K562 (cell line): Measurements from ENCODE around the gene B4GALT1. TPM values are rescaled to one million over a fixed set of nuclear protein-coding genes. Genes with fewer than 3 reads are reported as not detected.

Experiments used
- ATAC-seq: fragments of 200-7000 bp; cut with Tn5 transposase; 3 replicates; pipeline ENCODE4 v1.9.1; 2020; ENCODE audit warnings: moderate library complexity
- Bru-seq: library from RNA; stranded (reverse); fragments of 400-500 nt; gene quantifications from one replicate; lab custom pipeline; 2021; lab: Mats Ljungman, UMichigan
- BruChase-seq, 2 experiments: library from RNA; stranded (reverse); fragments of 400-500 nt; gene quantifications; one replicate each; lab custom pipeline; 2021; lab: Mats Ljungman, UMichigan
- BruUV-seq: library from RNA; stranded (reverse); fragments of 400-500 nt; replicated peaks from 2 replicates; lab custom pipeline; 2021; lab: Mats Ljungman, UMichigan
- CTCF ChIA-PET: fragments of 300-600 bp; formaldehyde crosslinking; extraction: SDS; loops from one replicate; lab custom pipeline; 2021; ENCODE audit warnings: low intra/inter-chr PET ratio; lab: Yijun Ruan, JAX
- POLR2A ChIA-PET: fragments of 300-600, 350-650 bp; sonication (Branson Sonifier 250); formaldehyde crosslinking; extraction: SDS; loops from one replicate; lab custom pipeline; 2021; ENCODE audit warnings: antibody characterized with exemption, inconsistent platforms; lab: Yijun Ruan, JAX
- DNase-seq, 4 experiments: peaks; one replicate each; pipeline versions ENCODE4 v3.0.0 to v3.0.0-alpha.2; 2011 to 2018; ENCODE audit warnings: low spot score in 3 of 4, mixed read lengths in 3 of 4; ENCODE audit errors: extremely low read depth in 1 of 4
- FAIRE-seq: peaks from 2 replicates; lab custom pipeline; 2011; peaks lifted over from hg19 to GRCh38; lab: Jason Lieb, UNC
- H2AFZ ChIP-seq: 2 replicates; pipeline ENCODE4 v1.6.0; 2011; ENCODE audit warnings: low read depth, low read length, control low read depth, inconsistent platforms
- H3K27ac ChIP-seq: fragments of 200-600 bp; 3 replicates; pipeline ENCODE4 v1.8.0; 2011; ENCODE audit warnings: low read depth, mild to moderate bottlenecking, control low read depth, inconsistent platforms, low read length, moderate library complexity, mixed read lengths; ENCODE audit errors: extremely low read depth
- H3K27me3 ChIP-seq, 2 experiments: fragments of 300-600 bp in 1 of 2; 2 replicates in 1 of 2; 3 replicates in 1 of 2; pipeline versions ENCODE4 v1.6.0 to v1.8.0; 2011; ENCODE audit warnings: inconsistent platforms in 2 of 2, low read length in 2 of 2, mild to moderate bottlenecking in 1 of 2, mixed read lengths in 1 of 2, moderate library complexity in 1 of 2; ENCODE audit not compliant: control insufficient read depth in 2 of 2, insufficient read depth in 2 of 2
- H3K36me3 ChIP-seq: fragments of 300-600 bp; 3 replicates; pipeline ENCODE4 v1.8.0; 2011; ENCODE audit warnings: mild to moderate bottlenecking, low read length, inconsistent platforms; ENCODE audit not compliant: control insufficient read depth, insufficient read depth
- H3K4me1 ChIP-seq, 2 experiments: fragments of 200-600 bp in 1 of 2; replicated peaks in 1 of 2; 2 replicates in 1 of 2; 3 replicates in 1 of 2; pipeline versions ENCODE4 v1.5.1 to v1.8.0; 2011; ENCODE audit warnings: inconsistent platforms in 2 of 2, low read length in 2 of 2, mild to moderate bottlenecking in 1 of 2, mixed read lengths in 1 of 2, moderate library complexity in 1 of 2; ENCODE audit not compliant: control insufficient read depth in 2 of 2, insufficient read depth in 2 of 2
- H3K4me2 ChIP-seq: 2 replicates; pipeline ENCODE4 v1.6.1; 2011; ENCODE audit warnings: low read length, control low read depth, inconsistent platforms, mixed read lengths; ENCODE audit not compliant: insufficient read depth
- H3K4me3 ChIP-seq: fragments of 200-600 bp; sonication (generic), shearing (Covaris generic); 2 replicates; pipeline ENCODE4 v1.5.1; 2016; ENCODE audit warnings: control low read depth, inconsistent platforms
- H3K79me2 ChIP-seq: fragments of 200-600 bp; 3 replicates; pipeline ENCODE4 v1.8.0; 2011; ENCODE audit warnings: low read length, inconsistent platforms; ENCODE audit not compliant: control insufficient read depth, insufficient read depth
- H3K9ac ChIP-seq, 2 experiments: 2 replicates each; pipeline versions ENCODE4 v1.6.0 to v1.6.1; 2011; ENCODE audit warnings: low read depth in 2 of 2, low read length in 2 of 2, control low read depth in 1 of 2, inconsistent platforms in 1 of 2, mild to moderate bottlenecking in 1 of 2, mixed read lengths in 1 of 2; ENCODE audit not compliant: insufficient read depth in 1 of 2
- H3K9me1 ChIP-seq: one replicate; pipeline ENCODE4 v1.6.0; 2011; ENCODE audit warnings: inconsistent platforms, mild to moderate bottlenecking, low read length, moderate library complexity; ENCODE audit not compliant: control insufficient read depth, insufficient read depth
- H3K9me3 ChIP-seq: replicated peaks from 2 replicates; pipeline ENCODE4 v1.5.1; 2011; ENCODE audit warnings: low read depth, low read length, inconsistent platforms; ENCODE audit not compliant: control insufficient read depth, insufficient read depth
- H4K20me1 ChIP-seq: replicated peaks from 2 replicates; pipeline ENCODE4 v1.6.1; 2011; ENCODE audit warnings: low read length, inconsistent platforms, mixed read lengths; ENCODE audit not compliant: control insufficient read depth, insufficient read depth
- BRF1 ChIP-seq: IDR thresholded peaks from 3 replicates; pipeline ENCODE4 v1.6.1; 2011; ENCODE audit warnings: borderline replicate concordance, mild to moderate bottlenecking; ENCODE audit not compliant: insufficient read length; ENCODE audit errors: extremely low read depth
- FIP1L1 ChIP-seq: fragments of 200-400 bp; formaldehyde crosslinking; IDR thresholded peaks from 2 replicates; pipeline ENCODE4 v1.6.1; 2018; ENCODE audit warnings: mild to moderate bottlenecking, low read depth, low read length; ENCODE audit not compliant: poor library complexity, severe bottlenecking
- FOS ChIP-seq: IDR thresholded peaks from 3 replicates; pipeline ENCODE4 v1.6.1; 2011; ENCODE audit not compliant: insufficient read length; ENCODE audit errors: extremely low read depth
- PHF8 ChIP-seq: fragments of 200-600 bp; sonication (generic); IDR thresholded peaks from 2 replicates; pipeline ENCODE4 v1.6.1; 2012; ENCODE audit warnings: mixed run types, mild to moderate bottlenecking, inconsistent platforms, low read length, moderate library complexity, borderline replicate concordance
- PHTF2 ChIP-seq: fragments of 250-450 bp; sonication (Bioruptor Pico); IDR thresholded peaks from 2 replicates; pipeline ENCODE4 v1.5.0; 2021; ENCODE audit warnings: mild to moderate bottlenecking
- SIN3A ChIP-seq, 2 experiments: fragments of 150-350 bp in 1 of 2; IDR thresholded peaks; 2 replicates each; pipeline ENCODE4 v1.6.1; 2011 to 2016; ENCODE audit warnings: borderline replicate concordance in 2 of 2, low read depth in 2 of 2, low read length in 2 of 2, mild to moderate bottlenecking in 2 of 2, moderate library complexity in 2 of 2; ENCODE audit not compliant: control insufficient read depth in 1 of 2
- ZNF175 ChIP-seq: fragments of 200-800 bp; sonication (Bioruptor generic); IDR thresholded peaks from 2 replicates; pipeline ENCODE4 v1.6.1; 2016; ENCODE audit warnings: low read depth, mild to moderate bottlenecking, missing genetic modification characterization, missing compliant biosample characterization
- ZNF766 ChIP-seq: fragments of 200-800 bp; sonication (Bioruptor generic); conservative IDR thresholded peaks from 2 replicates; pipeline ENCODE4 v1.6.1; 2016; ENCODE audit warnings: missing genetic modification characterization, missing compliant biosample characterization
- WGBS: fragments of 100-300 bp; shearing (Covaris generic); methylation state at CpG from one replicate; pipeline ENCODE4 v1.1.6; 2016; ENCODE audit warnings: low coverage, mixed read lengths; ENCODE audit not compliant: insufficient coverage; ENCODE audit errors: missing lambda C conversion rate; 5-methylcytosine and 5-hydroxymethylcytosine counted together
- in situ Hi-C: fragments of 300-500 bp; cut with MboI; formaldehyde crosslinking; loops from 4 replicates; pipeline ENCODE4 v1.15.0; 2018; ENCODE audit warnings: inconsistent platforms, mixed read lengths
- intact Hi-C: fragments of 100-400 bp; cut with micrococcal nuclease; formaldehyde crosslinking; loops from 2 replicates; pipeline ENCODE4 v1.14.2; 2022
- long read RNA-seq, 3 experiments: library from polyadenylated mRNA in 2 of 3; library from RNA in 1 of 3; unstranded in 2 of 3; stranded (forward) in 1 of 3; transcript quantifications; one replicate each; pipeline ENCODE4 v2.0.0, GENCODE V29; 2019 to 2022
- polyA minus RNA-seq, 3 experiments: library from RNA; depleted of rRNA, polyadenylated mRNA; stranded (reverse); fragments of >200 nt; gene quantifications; 2 replicates each; pipeline ENCODE4 v1.2.3, GENCODE V29; 2011
- polyA plus RNA-seq, 8 experiments: library from polyadenylated mRNA; depleted of rRNA in 4 of 8; stranded (reverse) in 5 of 8; unstranded in 3 of 8; fragments of >200 nt; fragmentation: Nextera tagmentation in 2 of 8; fragmentation: Illumina TruSeq in 1 of 8; extraction: Ambion mirVana in 2 of 8; extraction: Trizol in 1 of 8; gene quantifications; 2 replicates each; pipeline versions ENCODE4 v1.2.1 to v1.2.3, GENCODE V29; 2011 to 2014; ENCODE audit warnings: inconsistent platforms in 1 of 8, missing spikeins in 1 of 8
- total RNA-seq, 7 experiments: library from RNA; depleted of rRNA in 6 of 7; stranded (reverse); fragments of >200 nt in 6 of 7; fragmentation: Illumina TruSeq in 2 of 7; extraction: Trizol in 2 of 7; gene quantifications; 2 replicates each; pipeline versions ENCODE4 v1.2.1 to v1.2.3, GENCODE V29; 2011 to 2021; ENCODE audit warnings: low replicate concordance in 1 of 7
- TF ChIP-seq, protein P1 (sequence below): fragments of 450-650 bp; IDR thresholded peaks from 2 replicates; pipeline ENCODE4 v1.6.1; 2017; ENCODE audit warnings: antibody characterized with exemption, mild to moderate bottlenecking

Gene B4GALT1
- total RNA-seq (2011; cell fraction: chromatin; rRNA removed; ENCODE audit: low replicate concordance): 14.7 and 14.9 TPM in 2 replicates
- total RNA-seq (2011; cell fraction: nucleolus; rRNA removed): 17.9 and 22.7 TPM in 2 replicates
- 32.8 and 52.0 TPM in 2 replicates for total RNA-seq (2011; cell fraction: nucleoplasm; rRNA removed)
- total RNA-seq (2014; rRNA removed): 7.1 and 8.7 TPM in 2 replicates
- total RNA-seq (2014; rRNA removed; fragmentation: Illumina TruSeq; extraction: Trizol): 4.4 and 4.8 TPM in 2 replicates
- total RNA-seq (2015; rRNA removed; fragmentation: Illumina TruSeq; extraction: Trizol): 3.7 and 4.1 TPM in 2 replicates
- total RNA-seq (2021): 22.0 and 26.8 TPM in 2 replicates
- polyA plus RNA-seq (2011; rRNA removed): 9.6 and 10.1 TPM in 2 replicates
- polyA plus RNA-seq (2011; cell fraction: cytosol; rRNA removed): 13.7 and 14.3 TPM in 2 replicates
- 5.3 and 6.6 TPM in 2 replicates for polyA plus RNA-seq (2011; cell fraction: nucleus; rRNA removed)
- 16.9 and 32.7 TPM in 2 replicates for polyA plus RNA-seq (2012)
- 21.4 and 23.8 TPM in 2 replicates for polyA plus RNA-seq (2014; fragmentation: Illumina TruSeq; extraction: Trizol)
- 1 to 10 TPM; 5.2 to 6.0 TPM for polyA plus RNA-seq (2014; fragmentation: Nextera tagmentation; extraction: Ambion mirVana)
- 10.7 and 13.2 TPM in 2 replicates for polyA plus RNA-seq (2014; rRNA removed)
- 16.0 and 18.9 TPM in 2 replicates for polyA minus RNA-seq (2011; rRNA and poly(A)+ RNA removed)
- 15.1 and 15.4 TPM in 2 replicates for polyA minus RNA-seq (2011; cell fraction: cytosol; rRNA and poly(A)+ RNA removed)
- 3.9 and 4.0 TPM in 2 replicates for polyA minus RNA-seq (2011; cell fraction: nucleus; rRNA and poly(A)+ RNA removed)
- percentile 74 among the genes with signal in this experiment for Bru-seq, nascent RNA
- percentile 78 among the genes with signal in this experiment for BruChase-seq, experiment 1, labeled RNA remaining after a 2-hour chase
- percentile 75 among the genes with signal in this experiment for BruChase-seq, experiment 2, labeled RNA remaining after a 6-hour chase
- long read RNA-seq, experiment 1, full-length matches to known transcripts: 3 of 26 reads
- long read RNA-seq, experiment 1, partial matches to known transcripts: 0 of 26 reads
- long read RNA-seq, experiment 1, other reads (novel, unspliced or antisense): 23 of 26 reads
- long read RNA-seq, experiment 2, partial matches to known transcripts: 21 of 21 reads
- long read RNA-seq, experiment 2, other reads (novel, unspliced or antisense): 0 of 21 reads
- long read RNA-seq, experiment 3, partial matches to known transcripts: 0 of 11 reads
- long read RNA-seq, experiment 3, other reads (novel, unspliced or antisense): 11 of 11 reads

- DNase-seq (peak; percentile 89 to 92 (median 90)), ATAC-seq (peak; percentile 87), FAIRE-seq (peak; percentile 54)
- Histone ChIP-seq H2AFZ (peak within 1 kb of the TSS; percentile 87), H3K9me1 (no peaks in the 10 kb centered on the region), H3K27ac (peak within 1 kb of the TSS; percentile 93), H3K27me3 (no peaks in the 10 kb centered on the region), H3K4me1 (peaks cover 40 to 60% of the 10 kb centered on the region in 2 experiments), H3K79me2 (peaks cover 46% of the 10 kb centered on the region), H3K9me3 (no peaks in the 10 kb centered on the region), H3K36me3 (no peaks in the 10 kb centered on the region; the same call in 2 of the 3 replicates), H4K20me1 (peaks cover 10% of the 10 kb centered on the region; the same call in 1 of the 2 replicates), H3K4me2 (peak within 1 kb of the TSS; percentile 93), H3K4me3 (peak within 1 kb of the TSS; percentile 79), H3K9ac (peak within 1 kb of the TSS; percentile 95 to 97)
- in situ Hi-C loops: no loop called here
- 2% methylated on average over 18 of the region's 101 CpGs for WGBS
- BruUV-seq: TSS peak; percentile 92
- intact Hi-C loops: no loop called here
- CTCF ChIA-PET: no interaction called here
- POLR2A ChIA-PET: interaction anchor here (0.5 to 1.0 kb wide), 8 partner anchors 10 to 541 kb away, joined by 3 to 4 read pairs (median 3); partner anchors contain the start of genes BAG1, CHMP5, DNAJA1 and SPINK4
- TF ChIP-seq FIP1L1 (peak; percentile 42), BRF1 (no peak), SIN3A (IDR thresholded peaks at IDR 0.05; ENCODE audit: borderline replicate concordance in 2 of 2, control insufficient read depth in 1 of 2, low read depth in 2 of 2, low read length in 2 of 2) (peak in 1 of 2 experiments; percentile 34; a peak in 1 of 4 replicates), PHF8 (peak; percentile 62; the same call in 1 of the 2 replicates), ZNF175 (CRISPR knock-in tag) (no peak), ZNF766 (peak; percentile 51; the same call in 1 of the 2 replicates), PHTF2 (CRISPR knock-in tag) (no peak), FOS (no peak)
- TF ChIP-seq, protein P1, sequence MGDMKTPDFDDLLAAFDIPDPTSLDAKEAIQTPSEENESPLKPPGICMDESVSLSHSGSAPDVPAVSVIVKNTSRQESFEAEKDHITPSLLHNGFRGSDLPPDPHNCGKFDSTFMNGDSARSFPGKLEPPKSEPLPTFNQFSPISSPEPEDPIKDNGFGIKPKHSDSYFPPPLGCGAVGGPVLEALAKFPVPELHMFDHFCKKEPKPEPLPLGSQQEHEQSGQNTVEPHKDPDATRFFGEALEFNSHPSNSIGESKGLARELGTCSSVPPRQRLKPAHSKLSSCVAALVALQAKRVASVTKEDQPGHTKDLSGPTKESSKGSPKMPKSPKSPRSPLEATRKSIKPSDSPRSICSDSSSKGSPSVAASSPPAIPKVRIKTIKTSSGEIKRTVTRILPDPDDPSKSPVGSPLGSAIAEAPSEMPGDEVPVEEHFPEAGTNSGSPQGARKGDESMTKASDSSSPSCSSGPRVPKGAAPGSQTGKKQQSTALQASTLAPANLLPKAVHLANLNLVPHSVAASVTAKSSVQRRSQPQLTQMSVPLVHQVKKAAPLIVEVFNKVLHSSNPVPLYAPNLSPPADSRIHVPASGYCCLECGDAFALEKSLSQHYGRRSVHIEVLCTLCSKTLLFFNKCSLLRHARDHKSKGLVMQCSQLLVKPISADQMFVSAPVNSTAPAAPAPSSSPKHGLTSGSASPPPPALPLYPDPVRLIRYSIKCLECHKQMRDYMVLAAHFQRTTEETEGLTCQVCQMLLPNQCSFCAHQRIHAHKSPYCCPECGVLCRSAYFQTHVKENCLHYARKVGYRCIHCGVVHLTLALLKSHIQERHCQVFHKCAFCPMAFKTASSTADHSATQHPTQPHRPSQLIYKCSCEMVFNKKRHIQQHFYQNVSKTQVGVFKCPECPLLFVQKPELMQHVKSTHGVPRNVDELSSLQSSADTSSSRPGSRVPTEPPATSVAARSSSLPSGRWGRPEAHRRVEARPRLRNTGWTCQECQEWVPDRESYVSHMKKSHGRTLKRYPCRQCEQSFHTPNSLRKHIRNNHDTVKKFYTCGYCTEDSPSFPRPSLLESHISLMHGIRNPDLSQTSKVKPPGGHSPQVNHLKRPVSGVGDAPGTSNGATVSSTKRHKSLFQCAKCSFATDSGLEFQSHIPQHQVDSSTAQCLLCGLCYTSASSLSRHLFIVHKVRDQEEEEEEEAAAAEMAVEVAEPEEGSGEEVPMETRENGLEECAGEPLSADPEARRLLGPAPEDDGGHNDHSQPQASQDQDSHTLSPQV: peak; percentile 48; the same call in 1 of the 2 replicates
Measured at GRCh38 chr9:33167084-33167971, at the start of gene B4GALT1. TSS of gene B4GALT1 (minus strand) at chr9:33167336. CDS start at chr9:33167169, 167 bp downstream.
